KG1 (cell line): ENCODE measurements around the gene MBNL3.
"Not testable (repeated sequence)": the region's sequence is repeated elsewhere in the genome, so short reads cannot be mapped to it uniquely, and the experiment has no call there.

Experiments
- DNase-seq: peaks from one replicate; lab custom pipeline; 2025; lab: John Stamatoyannopoulos, UW

Gene MBNL3

DNA sequence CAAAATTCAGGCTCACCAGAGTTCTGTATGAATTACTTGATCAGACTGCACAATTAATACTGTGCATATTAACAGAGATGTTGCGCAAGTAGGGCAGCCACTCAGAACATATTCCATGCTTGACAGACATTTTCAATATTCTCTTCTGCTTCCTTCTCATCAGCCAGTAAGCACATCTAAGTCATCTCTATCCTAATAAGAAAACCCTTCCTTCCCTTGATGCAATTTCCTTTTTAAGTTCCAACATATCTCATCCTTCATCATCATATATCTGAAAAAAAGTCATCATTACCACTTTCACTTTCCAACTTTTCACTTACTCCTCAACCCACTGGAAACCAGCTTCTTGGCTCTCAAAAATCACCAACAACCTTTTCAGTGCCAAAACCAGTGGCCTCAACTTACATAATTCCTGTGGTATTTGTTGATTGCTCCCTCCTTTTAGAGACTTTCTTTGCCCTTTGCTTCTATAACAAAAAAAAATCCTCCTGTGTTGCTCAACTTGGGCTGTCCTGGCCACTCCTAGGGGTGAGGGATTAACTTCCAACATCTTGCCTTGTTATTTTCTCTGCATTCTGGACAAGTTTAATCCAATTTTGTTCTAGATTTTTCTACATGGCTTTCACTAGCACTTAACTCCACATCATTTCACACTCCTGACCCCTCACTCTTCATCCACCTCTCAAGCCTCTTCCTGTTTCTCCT lies 14.1 kb downstream of the MBNL3 start:
- no peak for DNase-seq

DNA sequence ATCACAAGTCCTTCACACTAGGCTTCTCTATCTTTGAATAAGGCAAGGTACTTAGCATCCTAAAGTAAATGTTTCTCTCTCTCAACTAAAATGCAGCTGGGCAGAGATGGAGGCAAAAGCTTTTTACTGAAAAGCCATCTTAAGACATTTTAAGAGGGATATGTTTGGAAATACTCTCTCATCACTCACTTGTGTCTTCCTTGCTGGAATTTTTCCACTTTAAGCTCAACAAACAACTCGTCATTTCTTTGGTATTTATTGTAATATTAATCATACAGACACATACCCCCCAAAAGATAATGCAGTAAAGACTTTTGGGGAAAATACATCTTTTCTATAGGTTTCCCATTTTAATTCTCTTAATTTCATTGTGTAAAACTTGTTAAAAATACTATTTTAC lies 16.4 kb downstream of the MBNL3 start:
- no peak for DNase-seq

DNA sequence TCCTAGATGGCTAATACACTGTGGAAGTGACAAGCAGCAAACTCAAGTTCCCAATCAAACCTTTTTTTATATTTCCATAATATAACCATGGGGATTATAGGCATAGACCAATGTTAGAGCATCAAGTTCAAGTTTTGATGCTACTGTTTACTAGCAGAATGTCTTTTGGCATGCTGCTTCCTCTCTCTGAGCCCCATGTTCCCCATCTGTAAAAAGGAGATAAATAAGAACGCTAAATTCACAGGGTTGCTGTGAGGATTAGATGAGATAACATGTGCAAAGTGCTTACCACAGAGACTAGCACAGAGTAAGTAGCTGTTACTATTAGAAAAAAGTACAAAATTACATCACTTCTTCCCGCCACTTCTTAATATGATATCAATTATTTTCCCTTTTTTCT lies 18.0 kb downstream of the MBNL3 start:
- DNase-seq = no peak

- DNase-seq = no peak
These were observed 18.7 kb downstream of the MBNL3 start for GRCh38 chrX:132470179-132470578.

DNA sequence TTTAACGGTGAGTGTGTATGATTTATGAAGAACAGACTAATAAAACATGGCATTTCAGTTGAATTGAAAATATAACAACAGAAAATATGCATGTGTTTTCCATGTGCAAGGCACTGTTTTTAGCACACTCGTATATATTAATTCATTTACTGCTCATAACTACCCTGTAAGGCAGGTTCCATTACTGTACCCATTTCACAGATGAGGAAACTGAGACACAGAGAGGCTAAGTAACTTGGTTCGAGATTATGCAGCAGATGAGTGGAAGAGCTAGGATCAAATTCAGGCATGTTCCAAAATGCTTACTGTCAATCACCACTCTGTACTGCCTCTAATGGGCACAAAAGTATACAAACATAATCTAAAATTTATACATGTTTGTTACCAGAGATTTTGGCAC lies 20.4 kb downstream of the MBNL3 start:
- no peak for DNase-seq

DNA sequence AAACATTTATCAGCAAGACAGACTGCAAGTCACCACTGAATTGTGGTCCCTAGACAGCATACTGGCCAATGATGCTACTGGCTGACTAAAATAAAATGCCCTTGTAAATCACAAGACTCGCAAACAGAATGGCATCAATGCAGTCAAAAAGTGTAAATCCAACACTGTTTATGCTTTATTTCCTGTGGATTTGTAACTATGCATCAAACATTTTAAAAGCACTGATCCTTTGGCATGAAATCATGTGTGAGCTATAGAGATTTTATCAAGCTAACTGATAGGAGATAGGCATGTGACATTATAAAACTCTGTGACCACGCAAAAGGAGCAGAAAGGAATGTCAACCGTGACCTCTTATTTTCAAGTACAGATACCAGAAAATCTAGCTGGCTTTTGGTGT lies 20.8 kb downstream of the MBNL3 start:
- DNase-seq = no peak

DNA sequence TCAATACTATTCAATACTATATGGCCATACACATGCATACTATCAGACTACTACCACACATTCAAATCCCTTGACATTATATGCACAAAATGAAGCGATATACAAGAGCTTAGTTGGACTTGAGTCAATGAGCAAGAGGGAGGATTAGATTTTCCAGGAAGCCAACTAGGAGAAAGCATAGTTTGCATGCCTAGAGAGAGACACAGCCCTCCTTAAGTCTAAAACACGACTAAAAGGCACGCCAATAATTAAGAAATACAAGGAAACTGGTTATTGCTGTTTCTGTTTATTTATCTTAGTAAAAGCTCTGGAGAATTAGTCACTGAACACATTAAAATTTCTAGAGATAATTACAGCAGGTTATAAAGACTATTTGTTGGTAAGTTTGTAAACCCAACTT lies 21.8 kb downstream of the MBNL3 start:
- DNase-seq = no peak

- no peak for DNase-seq
These were observed 25.4 kb downstream of the MBNL3 start for GRCh38 chrX:132463411-132463810.

GRCh38 chrX:132461886-132462285 lies 27.0 kb downstream of the MBNL3 start:
- no peak for DNase-seq

- DNase-seq = no peak
These were observed 35.8 kb downstream of the MBNL3 start for GRCh38 chrX:132452911-132453550.

GRCh38 chrX:132445909-132446308 lies 42.9 kb downstream of the MBNL3 start:
- not testable (repeated sequence) for DNase-seq

DNA sequence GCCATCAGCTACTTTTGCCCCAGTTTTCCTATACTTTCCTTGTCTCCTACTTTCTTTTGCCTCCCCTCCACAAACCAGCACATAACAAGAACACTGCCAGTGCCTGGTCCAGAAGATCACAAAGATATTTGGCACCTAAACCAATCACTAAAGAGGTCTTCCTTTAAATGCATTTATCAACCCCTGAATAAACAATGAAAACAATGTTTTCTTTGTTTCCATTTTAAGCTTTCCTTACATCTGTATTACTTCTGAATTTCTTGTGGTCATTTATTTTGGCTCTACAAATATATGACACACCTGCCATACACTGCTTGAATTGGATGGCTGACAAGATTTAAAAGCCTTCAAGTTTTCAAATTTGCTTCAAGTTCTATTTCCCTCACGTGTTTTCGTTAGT lies 43.9 kb downstream of the MBNL3 start:
- DNase-seq = no peak

DNA sequence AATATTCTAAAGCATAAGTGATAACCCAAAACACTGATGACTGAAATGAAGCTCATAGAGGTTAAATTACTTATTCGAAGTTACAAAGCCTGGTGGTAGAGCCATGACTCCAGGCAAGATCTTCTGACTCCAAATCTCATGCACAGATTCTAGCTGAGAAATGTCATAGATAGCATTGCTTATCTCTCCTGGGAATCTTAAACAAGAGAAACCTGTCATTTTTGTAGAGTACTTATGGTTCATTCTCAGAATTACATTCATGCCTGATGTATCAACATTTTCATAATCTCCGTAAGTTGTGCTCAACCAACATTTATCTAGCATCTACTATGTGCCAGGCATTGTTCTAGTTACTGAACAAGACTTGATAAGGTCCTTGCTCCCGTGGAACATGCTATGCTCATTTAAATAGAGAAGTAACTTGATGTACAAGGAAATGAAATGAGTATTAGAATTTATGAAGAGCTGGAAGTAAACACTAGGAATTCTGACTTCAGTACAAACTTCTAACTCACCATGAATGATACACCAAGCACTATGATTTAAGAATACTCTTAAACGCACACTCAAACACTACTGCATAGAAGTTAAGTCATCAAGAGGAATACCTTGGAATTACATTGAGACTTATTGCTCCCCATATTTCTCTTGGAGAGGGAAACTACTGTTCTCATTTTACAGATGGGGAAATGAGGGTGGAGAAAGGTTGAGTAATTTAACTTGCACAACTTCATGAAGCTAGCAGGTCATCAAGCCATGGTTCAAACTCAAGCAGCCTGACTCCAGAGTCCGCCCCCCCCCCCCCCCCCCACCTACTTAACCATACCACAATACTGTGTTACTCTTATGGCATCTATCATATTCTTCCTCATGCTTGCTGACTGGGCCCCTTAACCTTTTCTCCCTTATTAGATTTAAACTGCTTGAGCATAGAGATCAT lies 45.4 kb downstream of the MBNL3 start:
- no peak for DNase-seq

DNA sequence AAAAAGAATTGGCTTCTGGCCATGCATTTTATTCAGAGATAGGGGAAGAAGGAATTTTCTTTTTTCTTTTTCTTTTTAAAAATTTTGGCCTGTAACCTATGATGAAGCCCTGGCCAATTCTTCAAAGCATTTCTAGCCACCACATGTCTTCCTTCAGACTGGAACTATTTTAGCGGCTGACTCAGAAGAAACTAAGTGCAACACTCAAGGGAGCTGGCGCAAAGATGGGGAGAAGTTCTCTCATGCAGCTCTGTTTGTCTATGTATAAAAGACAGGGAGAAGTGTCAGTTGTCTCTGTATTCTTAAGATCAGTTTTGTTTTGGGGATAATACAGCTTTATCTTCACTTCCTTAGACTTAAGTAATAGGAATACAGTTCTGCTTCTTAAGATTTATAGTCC lies 46.1 kb downstream of the MBNL3 start:
- DNase-seq = no peak

DNA sequence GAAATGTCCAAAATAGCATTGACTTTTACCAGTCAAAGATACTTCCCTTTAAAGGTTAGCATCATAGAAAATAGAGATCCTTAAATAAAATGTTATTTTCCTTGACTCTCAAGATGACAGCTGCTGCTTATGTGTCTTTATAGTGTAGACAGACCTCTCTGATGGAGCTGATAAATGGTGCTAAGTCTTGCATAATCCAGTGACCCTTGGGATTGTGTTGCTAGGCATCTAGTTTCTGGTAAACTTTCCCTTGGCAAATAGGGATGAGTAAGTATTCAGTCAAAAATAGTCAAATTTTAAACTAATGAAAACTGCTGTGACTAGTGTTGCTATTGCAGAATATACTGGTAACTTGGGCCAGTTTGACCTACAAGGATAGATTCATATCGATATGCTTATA lies 53.6 kb downstream of the MBNL3 start:
- DNase-seq = no peak

DNA sequence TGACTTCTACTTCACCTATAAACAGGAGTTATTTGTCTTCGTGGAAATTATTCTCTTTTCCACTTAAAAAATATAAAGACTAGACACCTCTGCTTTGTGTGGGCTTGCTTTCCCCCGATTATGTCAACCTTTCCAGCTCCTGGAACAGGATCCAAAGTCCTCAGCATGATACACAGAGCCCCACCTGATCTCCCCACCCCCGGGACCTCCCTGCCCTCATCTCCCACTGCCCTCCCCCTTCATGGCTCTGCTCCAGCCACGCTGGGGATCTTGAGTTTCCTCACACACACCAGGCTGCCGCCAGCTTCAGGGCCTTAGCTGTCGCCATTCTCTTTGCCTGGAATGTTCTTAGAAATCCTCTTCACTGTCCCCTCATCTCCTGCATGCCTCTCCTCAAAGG lies 55.3 kb downstream of the MBNL3 start:
- DNase-seq = no peak

DNA sequence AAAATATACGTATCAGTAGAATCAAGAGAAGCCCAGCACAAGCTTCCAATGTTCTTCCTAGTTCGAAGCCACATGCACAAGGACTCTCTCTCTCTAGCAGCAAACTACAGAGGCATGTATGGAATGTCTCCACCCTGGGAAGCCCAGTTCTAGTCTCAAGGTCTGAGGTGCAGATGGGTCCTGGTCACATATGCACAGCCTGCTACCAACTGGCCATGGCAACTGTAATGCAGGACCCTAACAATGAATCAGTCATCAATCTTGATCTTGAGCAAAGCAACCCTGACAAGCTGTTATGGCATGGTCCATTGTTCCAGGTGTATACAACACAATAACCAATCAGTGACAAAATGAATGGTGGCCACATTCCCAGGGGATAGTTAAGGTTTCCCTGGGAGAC lies 55.8 kb downstream of the MBNL3 start:
- no peak for DNase-seq

GRCh38 chrX:132428896-132429295 lies 59.9 kb downstream of the MBNL3 start:
- DNase-seq = no peak

DNA sequence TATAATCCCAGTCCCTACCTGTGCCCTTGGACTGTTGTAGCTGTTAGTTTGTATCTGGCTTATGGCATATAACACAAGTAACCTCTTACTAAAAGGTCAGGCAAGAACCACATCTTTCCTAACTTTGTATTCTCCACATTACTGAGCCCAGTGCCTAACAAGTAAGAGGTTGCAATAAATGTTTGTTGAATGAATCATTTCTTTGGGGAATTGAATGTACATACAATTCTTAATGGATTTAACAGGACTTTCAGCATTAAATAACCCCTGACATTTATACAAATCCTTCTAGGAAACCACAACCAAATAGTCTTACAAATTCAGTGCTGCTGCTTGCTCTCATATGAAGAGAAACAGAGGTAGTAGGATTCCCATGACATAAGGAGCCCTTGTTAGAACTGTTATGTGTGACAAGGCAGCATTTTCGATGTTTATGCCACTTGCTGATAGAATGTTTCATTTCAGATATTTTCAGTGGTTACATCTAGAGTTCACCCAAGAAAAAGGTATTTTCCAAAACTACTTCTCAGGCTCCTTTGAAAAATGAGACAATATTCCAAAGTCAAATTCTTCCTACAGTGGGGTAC lies 62.0 kb downstream of the MBNL3 start:
- no peak for DNase-seq

- no peak for DNase-seq
These were observed 63.0 kb downstream of the MBNL3 start for GRCh38 chrX:132425744-132426318.

GRCh38 chrX:132423323-132423722 lies 65.5 kb downstream of the MBNL3 start:
- no peak for DNase-seq

GRCh38 chrX:132415012-132415411 lies 73.8 kb downstream of the MBNL3 start:
- no peak for DNase-seq
